ENCODE results near the gene ETNK2. TPM values are rescaled to one million over a fixed set of nuclear protein-coding genes. Genes with fewer than 3 reads are reported as not detected.

ETNK2 gene
- total RNA-seq, 1 donor from 2014 or later = 5.3 TPM

- Histone ChIP-seq H3K9me3 (ENCODE audit: low read depth) (no peaks in the 10 kb centered on the region), H3K4me1 (peaks cover 14% of the 10 kb centered on the region), H3K4me2 (no peak overlapping the region), H3K79me2 (ENCODE audit: low read depth) (no peaks in the 10 kb centered on the region), H3K27ac (no peak overlapping the region), H3F3A (ENCODE audit: low read depth) (peaks cover 15% of the 10 kb centered on the region), H3K9ac (no peak overlapping the region), H3K27me3 (no peaks in the 10 kb centered on the region), H3K4me3 (no peak overlapping the region), H4K20me1 (ENCODE audit: low read depth) (peaks cover 3% of the 10 kb centered on the region), H2AFZ (replicated peaks) (no peak overlapping the region), H3K36me3 (no peaks in the 10 kb centered on the region)
- Mint-ChIP-seq H3K4me1 (peaks cover 40% of the 10 kb centered on the region), H3K9me3 (no peaks in the 10 kb centered on the region), H3K36me3 (peaks cover 7% of the 10 kb centered on the region), H3K27ac (no peak overlapping the region), H3K27me3 (ENCODE audit: insufficient read depth, low read depth) (peaks cover 10% of the 10 kb centered on the region), H3K4me3 (no peak overlapping the region)
- TF ChIP-seq CTCF (IDR thresholded peaks at IDR 0.05) = no peak
- no peak for TF ChIP-seq EZH2 (IDR thresholded peaks at IDR 0.05)
- no peak for TF ChIP-seq EZH2phosphoT487 (IDR thresholded peaks at IDR 0.05)
- DNase-seq (ENCODE audit: low spot score) = no peak
Measured at GRCh38 chr1:204130178-204130577, 21.7 kb downstream of the ETNK2 start.

GRCh38 chr1:204128964-204129896, 22.6 kb downstream of the ETNK2 start:
- Histone ChIP-seq H3K4me2 (peak overlapping the region; percentile 67), H3K4me3 (peak overlapping the region; percentile 18), H3K9ac (no peak overlapping the region), H3K36me3 (no peaks in the 10 kb centered on the region), H3K27ac (no peak overlapping the region), H3K27me3 (no peaks in the 10 kb centered on the region), H3K4me1 (peaks cover 14% of the 10 kb centered on the region), H3F3A (ENCODE audit: low read depth) (peaks cover 15% of the 10 kb centered on the region), H3K79me2 (ENCODE audit: low read depth) (no peaks in the 10 kb centered on the region), H4K20me1 (ENCODE audit: low read depth) (peaks cover 3% of the 10 kb centered on the region), H2AFZ (replicated peaks) (no peak overlapping the region), H3K9me3 (ENCODE audit: low read depth) (no peaks in the 10 kb centered on the region)
- peaks cover 11% of the 10 kb centered on the region for H3K27me3 Mint-ChIP-seq (ENCODE audit: insufficient read depth, low read depth)
- no peaks in the 10 kb centered on the region for H3K9me3 Mint-ChIP-seq
- H3K4me3 Mint-ChIP-seq = peak overlapping the region; percentile 48
- H3K36me3 Mint-ChIP-seq = peaks cover 9% of the 10 kb centered on the region
- H3K4me1 Mint-ChIP-seq = peaks cover 42% of the 10 kb centered on the region
- peak; percentile 84 for DNase-seq (ENCODE audit: low spot score)
- H3K27ac Mint-ChIP-seq = peak overlapping the region; percentile 96
- TF ChIP-seq EZH2phosphoT487 (IDR thresholded peaks at IDR 0.05) = no peak
- TF ChIP-seq EZH2 (IDR thresholded peaks at IDR 0.05) = no peak
- TF ChIP-seq CTCF (IDR thresholded peaks at IDR 0.05) = peak; percentile 81

GRCh38 chr1:204128464-204128963, 23.3 kb downstream of the ETNK2 start:
- H3K36me3 ChIP-seq = no peaks in the 10 kb centered on the region
- DNase-seq (ENCODE audit: low spot score) = no peak
- H4K20me1 ChIP-seq (ENCODE audit: low read depth) = peaks cover 5% of the 10 kb centered on the region
- H3K9me3 ChIP-seq (ENCODE audit: low read depth) = no peaks in the 10 kb centered on the region
- H3K27me3 ChIP-seq = no peaks in the 10 kb centered on the region
- Mint-ChIP-seq H3K4me3 (peak overlapping the region; percentile 48), H3K4me1 (peaks cover 44% of the 10 kb centered on the region), H3K27me3 (ENCODE audit: insufficient read depth, low read depth) (peaks cover 11% of the 10 kb centered on the region), H3K36me3 (peaks cover 14% of the 10 kb centered on the region), H3K9me3 (no peaks in the 10 kb centered on the region), H3K27ac (peak overlapping the region; percentile 72)
- H3K4me2 ChIP-seq = peak overlapping the region; percentile 67
- H3K27ac ChIP-seq = no peak overlapping the region
- no peak overlapping the region for H3K9ac ChIP-seq
- H3K4me1 ChIP-seq = peaks cover 14% of the 10 kb centered on the region
- no peak overlapping the region for H3K4me3 ChIP-seq
- no peak overlapping the region for H2AFZ ChIP-seq (replicated peaks)
- TF ChIP-seq EZH2phosphoT487 (IDR thresholded peaks at IDR 0.05) (no peak), CTCF (IDR thresholded peaks at IDR 0.05) (no peak), EZH2 (IDR thresholded peaks at IDR 0.05) (no peak)
- peaks cover 15% of the 10 kb centered on the region for H3F3A ChIP-seq (ENCODE audit: low read depth)
- no peaks in the 10 kb centered on the region for H3K79me2 ChIP-seq (ENCODE audit: low read depth)

All from neural progenitor cell (in vitro differentiated cells).